ENCODE data around the gene PIP5K1A.

DNA sequence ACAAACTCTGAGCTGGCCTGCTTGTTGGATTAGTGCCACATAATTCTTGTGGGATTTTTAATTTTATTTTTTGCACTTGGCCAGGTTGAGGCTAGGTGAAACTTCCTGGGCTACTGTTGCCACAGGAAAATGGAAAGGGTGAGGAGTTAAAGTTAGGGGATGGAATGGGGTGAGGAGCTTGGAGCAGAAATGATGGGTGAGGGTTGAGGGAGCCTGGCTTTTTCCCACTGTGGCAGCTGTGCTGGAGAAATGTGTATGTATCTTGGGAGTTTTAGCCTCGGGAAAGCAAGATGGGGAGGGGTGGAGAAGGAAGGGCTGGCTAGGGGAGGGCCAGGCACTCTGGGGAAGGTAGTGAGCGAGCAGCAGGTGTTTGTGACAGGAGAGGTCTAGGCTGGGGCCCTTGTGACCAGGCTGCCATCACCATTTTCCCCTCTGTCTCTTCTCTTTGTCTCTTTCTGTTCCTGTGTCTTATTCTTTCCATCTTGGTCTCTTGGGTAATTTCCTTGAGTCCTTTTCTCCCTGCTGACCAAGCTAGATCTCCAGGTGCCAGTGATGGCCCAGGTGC lies 85.7 kb downstream of the PIP5K1A start:
- TF ChIP-seq SUZ12 (IDR thresholded peaks at IDR 0.05) = no peak
- TF ChIP-seq ARNT (IDR thresholded peaks at IDR 0.05) = no peak
- TF ChIP-seq SP1 (IDR thresholded peaks at IDR 0.05) = no peak
- no peak for TF ChIP-seq FOXM1 (IDR thresholded peaks at IDR 0.05; ENCODE audit: borderline replicate concordance)
- TF ChIP-seq HDGF (IDR thresholded peaks at IDR 0.05; ENCODE audit: borderline replicate concordance) = no peak
- no peak for TF ChIP-seq FOXA1 (IDR thresholded peaks at IDR 0.05)
- TF ChIP-seq FOXK2 (IDR thresholded peaks at IDR 0.05) = no peak
- no peak for TF ChIP-seq LEF1 (IDR thresholded peaks at IDR 0.05; ENCODE audit: borderline replicate concordance)
- TF ChIP-seq NFRKB (IDR thresholded peaks at IDR 0.05) = no peak

All from HEK293T (cell line).